Activated CD4-positive, alpha-beta T cell treated with anti-CD3 and anti-CD28 coated beads, Interleukin-2, amount 50 U/mL, for 24 hours (primary cell): Measurements from ENCODE around the gene CCNA1.

Source experiments
- DNase-seq, 2 donors: peaks; one replicate each; pipeline ENCODE4 v3.0.0-alpha.2; 2020; ENCODE audit warnings: low read depth in 1 of 2, low spot score in 1 of 2

The CCNA1 gene

DNA sequence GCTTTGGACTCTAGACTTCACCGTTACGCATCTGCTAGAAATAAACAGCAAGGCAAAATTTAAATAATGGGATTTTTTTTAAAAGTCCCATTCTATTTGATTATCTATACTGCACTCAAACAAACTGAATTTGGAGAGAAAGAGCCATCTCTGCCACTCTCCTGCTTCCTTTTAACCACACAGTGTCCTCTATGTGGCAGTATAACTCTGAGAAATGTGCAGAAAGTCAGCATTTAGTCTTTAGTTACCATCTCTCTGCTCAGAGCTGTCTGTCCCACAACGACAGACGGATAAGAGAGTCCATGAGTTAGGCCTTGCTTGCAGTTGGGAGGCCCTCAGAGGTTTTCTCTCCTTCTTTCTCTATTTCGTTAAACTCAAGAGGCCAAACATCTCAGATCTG lies 21.2 kb downstream of the CCNA1 start:
- no peak for DNase-seq

DNA sequence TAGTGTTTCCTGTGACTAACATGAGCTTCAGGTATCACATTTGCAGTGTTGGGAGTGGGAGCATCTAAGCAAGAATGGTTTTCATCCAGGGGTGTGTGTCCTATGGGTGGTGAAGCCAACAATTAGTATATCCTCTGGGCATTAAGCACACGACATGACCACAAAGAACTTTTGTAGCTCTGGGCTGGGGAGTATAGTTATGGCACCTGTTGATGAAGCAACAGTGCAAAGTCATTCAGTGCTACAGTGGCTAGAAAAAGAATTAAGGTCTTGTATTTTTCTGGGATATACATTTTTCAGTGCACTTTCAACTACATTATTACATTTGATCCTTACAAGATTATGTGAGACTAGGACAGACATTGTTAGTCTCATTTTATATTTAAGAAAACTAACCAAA lies 21.8 kb downstream of the CCNA1 start:
- no peak for DNase-seq

DNA sequence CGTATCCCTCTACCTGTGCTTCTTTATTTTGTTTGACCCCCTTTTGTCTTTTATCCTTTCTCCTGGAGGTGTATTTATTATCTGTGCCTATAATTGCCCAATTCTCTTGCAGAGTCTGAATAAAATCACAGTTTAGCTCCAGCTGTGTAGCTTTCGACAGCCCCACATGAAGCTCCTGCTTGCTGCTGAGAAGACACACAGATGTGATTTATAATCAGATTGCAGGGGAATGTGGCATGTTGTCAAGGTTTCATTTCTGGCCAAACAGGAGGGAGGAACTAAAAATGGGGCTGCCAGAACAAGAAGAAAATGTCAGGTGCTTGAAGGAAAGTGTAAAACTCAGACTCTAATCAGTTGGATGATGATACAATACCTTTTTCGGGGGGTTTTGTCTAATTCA lies 22.7 kb downstream of the CCNA1 start:
- DNase-seq = no peak

DNA sequence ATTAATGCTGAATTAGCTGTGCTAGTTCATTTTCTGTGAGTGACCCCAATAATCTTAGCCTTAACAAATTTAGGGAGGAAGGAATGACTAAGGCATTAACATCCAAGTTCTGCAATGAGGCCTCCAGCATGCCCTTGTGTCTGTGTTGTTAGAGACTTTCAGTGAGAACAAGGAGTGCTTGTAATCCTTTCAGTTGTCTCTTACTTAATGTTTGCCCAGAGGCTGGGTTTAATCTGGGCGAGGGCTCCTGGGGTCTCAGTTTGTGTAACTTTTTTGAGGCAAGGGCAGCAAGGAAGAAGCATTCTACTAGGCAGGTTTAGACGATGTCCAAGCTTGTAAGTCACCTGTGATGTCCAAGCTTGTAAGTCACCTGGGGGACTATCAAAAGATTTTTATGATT lies 24.3 kb downstream of the CCNA1 start:
- DNase-seq = no peak

DNA sequence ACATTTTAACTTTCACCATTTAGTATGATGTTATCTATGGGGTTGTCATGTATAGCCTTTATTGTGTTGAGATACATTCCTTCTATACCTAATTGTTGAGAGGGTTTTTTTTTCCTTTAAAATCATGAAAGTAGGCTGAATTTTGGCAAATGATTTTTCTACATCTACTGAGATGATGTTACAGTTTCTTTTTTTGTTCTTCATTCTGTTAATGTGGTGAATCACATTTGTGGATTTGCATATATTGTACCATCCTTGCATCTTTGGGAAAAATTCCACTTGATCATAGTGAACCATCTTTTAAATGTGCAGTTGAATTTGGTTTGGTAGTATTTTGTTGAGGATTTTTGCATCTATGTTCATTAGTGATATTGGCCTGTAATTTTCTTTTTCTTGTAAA lies 29.2 kb downstream of the CCNA1 start:
- DNase-seq = no peak

DNA sequence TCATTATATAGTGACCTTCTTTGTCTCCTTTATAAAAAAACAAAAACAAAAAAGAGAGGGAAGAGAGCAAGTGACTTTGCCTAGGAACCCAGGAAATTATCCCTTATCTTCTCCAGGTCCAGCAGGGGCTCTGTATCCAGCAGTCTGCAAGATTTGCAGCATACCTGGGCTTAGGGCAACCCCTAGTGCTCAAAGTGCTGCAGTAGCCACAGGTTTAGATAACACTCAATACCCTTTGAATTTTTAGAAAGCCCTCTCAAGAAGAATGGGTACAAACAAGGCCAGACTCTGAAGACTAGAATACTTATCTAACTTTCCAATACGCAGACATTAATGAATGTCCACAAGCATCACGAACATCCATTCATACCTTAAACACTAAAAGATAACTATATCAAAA lies 43.2 kb downstream of the CCNA1 start:
- DNase-seq = no peak

DNA sequence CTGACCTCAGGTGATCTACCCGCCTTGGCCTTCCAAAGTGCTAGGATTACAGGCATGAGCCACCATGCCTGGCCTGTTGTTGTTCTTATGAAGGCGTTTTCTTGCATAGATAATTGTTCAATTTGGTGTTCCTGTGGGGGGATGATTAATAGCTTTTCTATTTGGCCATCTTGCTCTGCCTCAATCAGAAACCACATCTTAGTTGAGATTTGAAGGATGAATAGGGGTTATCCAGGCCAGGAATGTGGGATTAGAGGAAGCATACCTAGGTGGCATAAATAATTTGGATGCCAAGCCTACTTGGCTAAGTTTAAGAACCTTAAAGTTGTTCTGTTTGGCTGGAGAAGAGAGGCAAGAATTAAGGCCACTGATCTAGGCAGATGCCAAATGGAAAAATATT lies 44.4 kb downstream of the CCNA1 start:
- DNase-seq = no peak

DNA sequence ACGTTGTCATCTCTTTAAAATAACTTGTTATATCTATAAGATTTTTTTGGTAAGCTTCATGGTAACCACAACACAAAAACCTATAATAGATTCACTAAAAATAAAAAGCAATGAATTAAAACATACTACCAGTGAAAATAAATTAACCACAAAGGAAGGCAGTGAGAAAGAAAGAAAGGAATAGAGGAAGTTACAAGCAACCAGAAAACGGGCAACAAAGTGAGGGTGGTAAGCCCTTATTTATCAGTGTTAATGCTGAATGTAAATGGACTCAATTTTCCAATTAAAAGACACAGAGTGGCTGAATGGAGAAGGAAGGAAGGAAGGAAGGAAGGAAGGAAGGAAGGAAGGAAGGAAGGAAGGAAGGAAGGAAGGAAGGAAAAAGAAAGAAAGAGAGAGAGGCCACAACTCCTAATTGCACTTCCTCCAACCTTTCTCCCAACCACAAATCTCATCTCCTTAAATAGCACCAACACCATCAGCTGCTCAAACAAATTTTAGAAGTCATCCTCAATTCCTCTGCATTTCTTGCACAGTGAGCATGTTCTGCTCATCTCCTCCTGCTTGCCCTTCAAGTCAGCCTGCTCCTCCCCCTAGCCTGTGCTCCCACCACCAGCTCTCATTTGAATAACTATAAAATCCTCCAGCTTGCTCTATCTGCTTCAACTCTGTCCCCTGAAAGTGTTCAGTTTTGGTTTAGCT lies 48.6 kb downstream of the CCNA1 start:
- no peak for DNase-seq

DNA sequence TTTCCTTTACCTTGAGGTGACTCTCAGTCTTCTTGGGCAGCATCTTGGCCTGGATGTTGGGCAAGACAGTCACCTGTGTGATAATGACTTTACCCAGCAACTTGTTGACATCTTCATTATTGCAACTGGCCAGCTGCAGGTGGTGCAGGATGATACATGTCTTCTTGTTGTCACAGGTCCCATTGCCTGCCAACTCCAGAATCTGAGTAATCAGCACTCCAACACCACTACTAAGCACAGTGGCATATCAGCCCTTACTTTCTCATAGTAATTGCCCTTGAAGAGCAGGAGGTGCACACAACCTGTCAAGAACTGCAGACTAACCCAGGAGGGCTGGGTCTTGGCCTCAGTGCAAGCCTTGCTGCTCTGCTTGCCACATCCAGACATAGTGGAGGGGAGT lies 57.8 kb downstream of the CCNA1 start:
- no peak for DNase-seq
